HEK293 (cell line): ENCODE measurements around the gene PIGB.
A peak's percentile ranks its signal among the peaks of the same experiment; 100 is the strongest.

ENCODE experiments used
- CTCF ChIA-PET: fragments of 350-600 bp; formaldehyde crosslinking; extraction: SDS; loops from one replicate; lab custom pipeline; 2021; ENCODE audit warnings: antibody characterized with exemption; lab: Yijun Ruan, JAX
- POLR2A ChIA-PET: fragments of 300-600 bp; formaldehyde crosslinking; extraction: SDS; loops from one replicate; lab custom pipeline; 2020; ENCODE audit warnings: antibody characterized with exemption, inconsistent platforms; lab: Yijun Ruan, JAX
- H3K27ac ChIP-seq: fragments of 200-500 bp; sonication (Bioruptor generic); 2 replicates; pipeline ENCODE4 v1.5.1; 2014; ENCODE audit warnings: low read depth, low read length, control low read depth, inconsistent platforms; ENCODE audit errors: extremely low read depth
- H3K36me3 ChIP-seq, 2 experiments: fragments of 200-500 bp in 1 of 2; sonication (Bioruptor generic) in 1 of 2; 1 replicate in 1 of 2; 2 replicates in 1 of 2; pipeline ENCODE4 v1.5.1; 2014 to 2017; ENCODE audit warnings: inconsistent platforms in 2 of 2, low read length in 2 of 2; ENCODE audit not compliant: control insufficient read depth in 2 of 2, insufficient read depth in 1 of 2
- H3K4me1 ChIP-seq: fragments of 200-500 bp; sonication (Bioruptor generic); 2 replicates; pipeline ENCODE4 v1.5.1; 2014; ENCODE audit warnings: mild to moderate bottlenecking, low read length, inconsistent platforms; ENCODE audit not compliant: control insufficient read depth, insufficient read depth
- H3K4me3 ChIP-seq: 2 replicates; pipeline ENCODE4 v1.5.1; 2011; ENCODE audit warnings: low read depth, mild to moderate bottlenecking, control low read depth, low read length, moderate library complexity
- H3K9me3 ChIP-seq: fragments of 200-500 bp; sonication (Bioruptor generic); 2 replicates; pipeline ENCODE4 v1.5.1; 2014; ENCODE audit warnings: low read depth, low read length, inconsistent platforms; ENCODE audit not compliant: control insufficient read depth, insufficient read depth
- FEZF1 ChIP-seq: fragments of 450-650 bp; formaldehyde crosslinking; IDR thresholded peaks from 2 replicates; pipeline ENCODE4 v1.5.1; 2016; ENCODE audit warnings: missing biosample characterization, missing genetic modification characterization
- HOXC10 ChIP-seq: sonication (generic); formaldehyde crosslinking; IDR thresholded peaks from 2 replicates; pipeline ENCODE4 v1.8.1; 2023; ENCODE audit warnings: mild to moderate bottlenecking, missing genetic modification reagents
- PRDM10 ChIP-seq: fragments of 450-650 bp; formaldehyde crosslinking; IDR thresholded peaks from 2 replicates; pipeline ENCODE4 v1.5.1; 2016; ENCODE audit warnings: missing biosample characterization, missing genetic modification characterization
- PRDM4 ChIP-seq: fragments of 450-650 bp; formaldehyde crosslinking; IDR thresholded peaks from 2 replicates; pipeline ENCODE4 v1.5.1; 2017; ENCODE audit warnings: missing biosample characterization, missing genetic modification characterization
- SCRT1 ChIP-seq: fragments of 450-650 bp; formaldehyde crosslinking; IDR thresholded peaks from 2 replicates; pipeline ENCODE4 v1.5.1; 2016; ENCODE audit warnings: missing biosample characterization, missing genetic modification characterization, borderline replicate concordance
- ZBTB11 ChIP-seq: fragments of 450-650 bp; formaldehyde crosslinking; conservative IDR thresholded peaks from 2 replicates; pipeline ENCODE4 v1.5.1; 2016; ENCODE audit warnings: low read depth, missing biosample characterization, missing genetic modification characterization
- ZBTB26 ChIP-seq: fragments of 450-650 bp; formaldehyde crosslinking; optimal IDR thresholded peaks from 2 replicates; pipeline ENCODE3; 2016; ENCODE audit warnings: missing biosample characterization, mild to moderate bottlenecking, missing genetic modification characterization
- ZFP41 ChIP-seq: fragments of 450-650 bp; formaldehyde crosslinking; IDR thresholded peaks from 2 replicates; pipeline ENCODE4 v1.5.1; 2016; ENCODE audit warnings: missing biosample characterization, missing genetic modification characterization, borderline replicate concordance
- ZNF133 ChIP-seq: fragments of 450-650 bp; formaldehyde crosslinking; IDR thresholded peaks from 2 replicates; pipeline ENCODE4 v1.5.1; 2016; ENCODE audit warnings: missing biosample characterization, missing genetic modification characterization
- ZNF214 ChIP-seq: fragments of 450-650 bp; formaldehyde crosslinking; IDR thresholded peaks from 2 replicates; pipeline ENCODE4 v1.5.1; 2017; ENCODE audit warnings: missing biosample characterization, mild to moderate bottlenecking, missing genetic modification characterization, borderline replicate concordance
- ZNF223 ChIP-seq: fragments of 450-650 bp; formaldehyde crosslinking; IDR thresholded peaks from 2 replicates; pipeline ENCODE4 v1.5.1; 2016; ENCODE audit warnings: missing biosample characterization, missing genetic modification characterization
- ZNF266 ChIP-seq: fragments of 450-650 bp; formaldehyde crosslinking; IDR thresholded peaks from 2 replicates; pipeline ENCODE4 v1.5.1; 2016; ENCODE audit warnings: missing biosample characterization, missing genetic modification characterization, low read depth
- ZNF391 ChIP-seq: fragments of 450-650 bp; formaldehyde crosslinking; IDR thresholded peaks from 2 replicates; pipeline ENCODE4 v1.5.1; 2016; ENCODE audit warnings: low read depth, missing biosample characterization, missing genetic modification characterization, borderline replicate concordance
- ZNF510 ChIP-seq: fragments of 450-650 bp; formaldehyde crosslinking; IDR thresholded peaks from 2 replicates; pipeline ENCODE4 v1.5.1; 2018; ENCODE audit warnings: mild to moderate bottlenecking, missing genetic modification characterization, missing biosample characterization; ENCODE audit not compliant: insufficient replicate concordance
- ZNF707 ChIP-seq: fragments of 450-650 bp; formaldehyde crosslinking; IDR thresholded peaks from 2 replicates; pipeline ENCODE4 v1.5.1; 2016; ENCODE audit warnings: missing biosample characterization, missing genetic modification characterization
- ZNF785 ChIP-seq: fragments of 450-650 bp; formaldehyde crosslinking; IDR thresholded peaks from 2 replicates; pipeline ENCODE4 v1.5.1; 2016; ENCODE audit warnings: missing biosample characterization, missing genetic modification characterization

PIGB gene

GRCh38 chr15:55348281-55348778 lies 29.3 kb downstream of the PIGB start:
- Histone ChIP-seq H3K9me3 (no peaks in the 10 kb centered on the region), H3K36me3 (no peaks in the 10 kb centered on the region; a peak in 1 of 3 replicates), H3K27ac (no peak overlapping the region), H3K4me1 (no peaks in the 10 kb centered on the region), H3K4me3 (no peak overlapping the region)
- TF ChIP-seq PRDM10 (tag by site-specific recombination) = peak; percentile 55
- TF ChIP-seq ZNF133 = no peak
- ChIA-PET CTCF (interaction anchor here (0.6 to 0.7 kb wide), 2 partner anchors 59 to 178 kb away, joined by 3 read pairs; no protein-coding TSS in a partner anchor), POLR2A (no interaction called here)

- H3K27ac ChIP-seq = no peak overlapping the region
- H3K4me3 ChIP-seq = no peak overlapping the region
- ChIA-PET POLR2A (no interaction called here), CTCF (no interaction called here)
- no peak for TF ChIP-seq ZNF391
- peak; percentile 95 for TF ChIP-seq ZNF510 (tag by site-specific recombination)
- no peaks in the 10 kb centered on the region; a peak in 1 of 3 replicates for H3K36me3 ChIP-seq
- no peaks in the 10 kb centered on the region for H3K4me1 ChIP-seq
- no peaks in the 10 kb centered on the region for H3K9me3 ChIP-seq
These were observed 30.3 kb downstream of the PIGB start for GRCh38 chr15:55349282-55349681.

- TF ChIP-seq ZNF391 (no peak), ZNF707 (tag by site-specific recombination) (no peak)
- H3K27ac ChIP-seq = no peak overlapping the region
- no peaks in the 10 kb centered on the region for H3K9me3 ChIP-seq
- no peaks in the 10 kb centered on the region; a peak in 1 of 3 replicates for H3K36me3 ChIP-seq
- no peaks in the 10 kb centered on the region for H3K4me1 ChIP-seq
- POLR2A ChIA-PET = no interaction called here
- CTCF ChIA-PET = no interaction called here
- no peak overlapping the region for H3K4me3 ChIP-seq
These were observed 34.0 kb downstream of the PIGB start for GRCh38 chr15:55353025-55353424.

GRCh38 chr15:55356985-55357585 lies 38.1 kb downstream of the PIGB start:
- Histone ChIP-seq H3K9me3 (no peaks in the 10 kb centered on the region), H3K36me3 (no peaks in the 10 kb centered on the region; a peak in 1 of 3 replicates), H3K4me3 (no peak overlapping the region), H3K4me1 (no peaks in the 10 kb centered on the region), H3K27ac (no peak overlapping the region)
- ChIA-PET POLR2A (no interaction called here), CTCF (no interaction called here)
- TF ChIP-seq ZNF214 (tag by site-specific recombination) = no peak
- TF ChIP-seq HOXC10 (CRISPR knock-in tag) = no peak
- no peak for TF ChIP-seq ZNF223
- no peak for TF ChIP-seq ZFP41 (tag by site-specific recombination)
- TF ChIP-seq ZNF785 (tag by site-specific recombination) = no peak
- TF ChIP-seq FEZF1 (tag by site-specific recombination) = no peak
- TF ChIP-seq PRDM4 (tag by site-specific recombination) = no peak
- TF ChIP-seq ZBTB11 (tag by site-specific recombination) = no peak
- TF ChIP-seq SCRT1 (tag by site-specific recombination) = no peak
- TF ChIP-seq ZNF266 (tag by site-specific recombination) = no peak
- TF ChIP-seq ZBTB26 (tag by site-specific recombination) = no peak
